GM12878 (cell line): Measurements from ENCODE around the gene QSOX2. TPM values are rescaled to one million over a fixed set of nuclear protein-coding genes. Genes with fewer than 3 reads are reported as not detected.

Experiments used
- ATAC-seq: fragments of 200-7000 bp; cut with Tn5 transposase; 3 replicates; pipeline ENCODE4 v1.9.1; 2020; ENCODE audit warnings: mild to moderate bottlenecking, moderate library complexity
- BruUV-seq: library from RNA; stranded (reverse); fragments of 400-500 nt; replicated peaks from 2 replicates; lab custom pipeline; 2021; lab: Mats Ljungman, UMichigan
- CTCF ChIA-PET: fragments of 300-600 bp; sonication (Branson Sonifier 250); formaldehyde crosslinking; extraction: SDS; loops from one replicate; lab custom pipeline; 2021; ENCODE audit warnings: inconsistent platforms; lab: Yijun Ruan, JAX
- POLR2A ChIA-PET: fragments of 350-600 bp; formaldehyde crosslinking; extraction: SDS; loops from one replicate; lab custom pipeline; 2021; ENCODE audit warnings: inconsistent platforms; lab: Charles Lee
- RAD21 ChIA-PET: fragments of 300-600 bp; sonication (Branson Sonifier 250); formaldehyde crosslinking; loops from one replicate; lab custom pipeline; 2023; ENCODE audit warnings: antibody characterized with exemption; ENCODE audit not compliant: unreplicated experiment; lab: Charles Lee
- SMC1A ChIA-PET: fragments of 300-600 bp; sonication (Branson Sonifier 250); formaldehyde crosslinking; loops from one replicate; lab custom pipeline; 2023; ENCODE audit not compliant: unreplicated experiment, uncharacterized antibody; lab: Charles Lee
- DNase-seq: peaks from one replicate; pipeline ENCODE4 v3.0.0-alpha.2; 2011; ENCODE audit warnings: low read depth, low spot score
- FAIRE-seq: peaks from 3 replicates; lab custom pipeline; 2011; peaks lifted over from hg19 to GRCh38; lab: Jason Lieb, UNC
- H2AFZ ChIP-seq: 2 replicates; pipeline ENCODE4 v1.6.0; 2011; ENCODE audit warnings: low read depth, low read length, control low read depth; ENCODE audit not compliant: control insufficient read depth
- H3K27ac ChIP-seq: 2 replicates; pipeline ENCODE4 v1.5.1; 2011; ENCODE audit warnings: control low read depth; ENCODE audit not compliant: control insufficient read depth, insufficient read depth
- H3K27me3 ChIP-seq, 2 experiments: replicated peaks in 1 of 2; 2 replicates each; pipeline versions ENCODE4 v1.6.0 to v1.6.1; 2011; ENCODE audit warnings: low read length in 1 of 2; ENCODE audit not compliant: control insufficient read depth in 2 of 2, insufficient read depth in 2 of 2
- H3K36me3 ChIP-seq, 2 experiments: 2 replicates each; pipeline ENCODE4 v1.5.1; 2011; ENCODE audit warnings: low read length in 1 of 2; ENCODE audit not compliant: control insufficient read depth in 2 of 2, insufficient read depth in 2 of 2
- H3K4me1 ChIP-seq: 2 replicates; pipeline ENCODE4 v1.6.1; 2011; ENCODE audit warnings: mild to moderate bottlenecking, low read length, moderate library complexity, mixed read lengths; ENCODE audit not compliant: control insufficient read depth, insufficient read depth
- H3K4me2 ChIP-seq: 2 replicates; pipeline ENCODE4 v1.6.0; 2011; ENCODE audit warnings: control low read depth; ENCODE audit not compliant: control insufficient read depth, insufficient read depth
- H3K4me3 ChIP-seq: fragments of 200-600 bp; sonication (generic); 2 replicates; pipeline ENCODE4 v1.5.1; 2016
- H3K79me2 ChIP-seq: 2 replicates; pipeline ENCODE4 v1.6.0; 2011; ENCODE audit warnings: low read length; ENCODE audit not compliant: control insufficient read depth, insufficient read depth
- H3K9ac ChIP-seq: 2 replicates; pipeline ENCODE4 v1.8.0; 2011; ENCODE audit warnings: low read length, control low read depth, mixed read lengths; ENCODE audit not compliant: control insufficient read depth, insufficient read depth
- H3K9me3 ChIP-seq: replicated peaks from 3 replicates; pipeline ENCODE4 v1.5.1; 2011; ENCODE audit warnings: mild to moderate bottlenecking, low read length; ENCODE audit not compliant: control insufficient read depth, insufficient read depth
- H4K20me1 ChIP-seq: 2 replicates; pipeline ENCODE4 v1.6.0; 2011; ENCODE audit not compliant: control insufficient read depth, insufficient read depth
- BACH1 ChIP-seq: fragments of 450-650 bp; IDR thresholded peaks from 2 replicates; pipeline ENCODE4 v1.6.1; 2017; ENCODE audit warnings: mild to moderate bottlenecking, borderline replicate concordance
- BCLAF1 ChIP-seq: fragments of 450-650 bp; IDR thresholded peaks from 2 replicates; pipeline ENCODE4 v1.6.1; 2017; ENCODE audit warnings: antibody characterized with exemption, mild to moderate bottlenecking, moderate library complexity
- EGR1 ChIP-seq, 2 experiments: IDR thresholded peaks; 1 replicate in 1 of 2; 2 replicates in 1 of 2; pipeline ENCODE4 v1.6.1; 2011 to 2012; ENCODE audit warnings: low read depth in 2 of 2, low read length in 2 of 2, borderline replicate concordance in 1 of 2, mild to moderate bottlenecking in 1 of 2, moderate library complexity in 1 of 2
- FOS ChIP-seq: IDR thresholded peaks from 3 replicates; pipeline ENCODE4 v1.6.1; 2011; ENCODE audit warnings: borderline replicate concordance; ENCODE audit not compliant: insufficient read length; ENCODE audit errors: extremely low read depth
- HDAC2 ChIP-seq: fragments of 200-600 bp; sonication (generic); IDR thresholded peaks from 2 replicates; pipeline ENCODE4 v1.6.1; 2017
- KDM1A ChIP-seq: fragments of 200-600 bp; sonication (generic); IDR thresholded peaks from 2 replicates; pipeline ENCODE4 v1.6.1; 2016; ENCODE audit warnings: borderline replicate concordance
- RAD51 ChIP-seq: fragments of 450-650 bp; IDR thresholded peaks from 2 replicates; pipeline ENCODE4 v1.6.1; 2016; ENCODE audit warnings: moderate library complexity, mild to moderate bottlenecking, inconsistent platforms
- RELA ChIP-seq: fragments of 450-650 bp; IDR thresholded peaks from 2 replicates; pipeline ENCODE4 v1.8.0; 2014; ENCODE audit warnings: borderline replicate concordance; ENCODE audit not compliant: partially characterized antibody
- SIX5 ChIP-seq: IDR thresholded peaks from 2 replicates; pipeline ENCODE4 v1.6.1; 2011; ENCODE audit warnings: mild to moderate bottlenecking, low read depth, low read length, moderate library complexity; ENCODE audit not compliant: severe bottlenecking
- SUZ12 ChIP-seq: fragments of 200-600 bp; sonication (generic); IDR thresholded peaks from one replicate; pipeline ENCODE4 v1.6.1; 2018; ENCODE audit warnings: antibody characterized with exemption, mild to moderate bottlenecking; ENCODE audit not compliant: unreplicated experiment
- TCF3 ChIP-seq: IDR thresholded peaks from 2 replicates; pipeline ENCODE4 v1.6.1; 2012; ENCODE audit warnings: low read depth, mild to moderate bottlenecking, low read length, borderline replicate concordance; ENCODE audit not compliant: insufficient read depth
- YY1 ChIP-seq: IDR thresholded peaks from 2 replicates; pipeline ENCODE4 v1.6.1; 2011; ENCODE audit warnings: low read depth, mild to moderate bottlenecking, low read length
- WGBS: methylation state at CpG from one replicate; pipeline ENCODE4 v1.1.6; 2016; ENCODE audit warnings: low lambda C conversion rate; ENCODE audit not compliant: insufficient replicate concordance, insufficient coverage; ENCODE audit errors: missing lambda C conversion rate; 5-methylcytosine and 5-hydroxymethylcytosine counted together
- in situ Hi-C: fragments of 300-500 bp; cut with MboI; formaldehyde crosslinking; loops from 9 replicates; pipeline ENCODE4 v1.14.3; 2018; ENCODE audit warnings: mixed read lengths
- intact Hi-C: fragments of 100-400 bp; cut with micrococcal nuclease; formaldehyde crosslinking; loops from one replicate; pipeline ENCODE4 v1.14.2; 2022; ENCODE audit not compliant: unreplicated experiment
- polyA plus RNA-seq, 11 experiments: library from polyadenylated mRNA; depleted of rRNA in 4 of 11; unstranded in 6 of 11; stranded (reverse) in 5 of 11; fragments of >200 nt; fragmentation: Nextera tagmentation in 4 of 11; fragmentation: Illumina TruSeq in 1 of 11; extraction: Ambion mirVana in 4 of 11; extraction: Trizol in 1 of 11; gene quantifications; 1 replicate in 1 of 11; 2 replicates in 10 of 11; pipeline versions ENCODE4 v1.2.1 to v1.2.3, GENCODE V29; 2011 to 2016; ENCODE audit warnings: inconsistent platforms in 2 of 11, missing spikeins in 2 of 11, low read depth in 1 of 11
- total RNA-seq, 4 experiments: library from RNA; depleted of rRNA in 3 of 4; stranded (reverse); fragments of >200 nt in 3 of 4; fragmentation: Illumina TruSeq in 1 of 4; extraction: Trizol in 1 of 4; gene quantifications; 2 replicates each; pipeline versions ENCODE4 v1.2.1 to v1.2.3, GENCODE V29; 2013 to 2021
- TF ChIP-seq, protein P1 (sequence below): fragments of 450-650 bp; IDR thresholded peaks from 2 replicates; pipeline ENCODE4 v1.6.1; 2016; ENCODE audit warnings: mild to moderate bottlenecking

QSOX2 gene
- total and polyA plus RNA-seq, 10 of the 15 experiments (the other 5 are each of a cell fraction or from before 2014, with no cell fraction given): 0.34 to 16.1 (median 8.2) TPM

GRCh38 chr9:136276716-136277115 is 31.1 kb upstream of the QSOX2 start (continued):
- TF ChIP-seq HDAC2 (no peak), RELA (no peak), YY1 (no peak), EGR1 (IDR thresholded peaks at IDR 0.05; ENCODE audit: borderline replicate concordance in 1 of 2, low read depth in 2 of 2, low read length in 2 of 2) (no peak), FOS (no peak)
- TF ChIP-seq, all 136 proteins: peak for 0

DNA sequence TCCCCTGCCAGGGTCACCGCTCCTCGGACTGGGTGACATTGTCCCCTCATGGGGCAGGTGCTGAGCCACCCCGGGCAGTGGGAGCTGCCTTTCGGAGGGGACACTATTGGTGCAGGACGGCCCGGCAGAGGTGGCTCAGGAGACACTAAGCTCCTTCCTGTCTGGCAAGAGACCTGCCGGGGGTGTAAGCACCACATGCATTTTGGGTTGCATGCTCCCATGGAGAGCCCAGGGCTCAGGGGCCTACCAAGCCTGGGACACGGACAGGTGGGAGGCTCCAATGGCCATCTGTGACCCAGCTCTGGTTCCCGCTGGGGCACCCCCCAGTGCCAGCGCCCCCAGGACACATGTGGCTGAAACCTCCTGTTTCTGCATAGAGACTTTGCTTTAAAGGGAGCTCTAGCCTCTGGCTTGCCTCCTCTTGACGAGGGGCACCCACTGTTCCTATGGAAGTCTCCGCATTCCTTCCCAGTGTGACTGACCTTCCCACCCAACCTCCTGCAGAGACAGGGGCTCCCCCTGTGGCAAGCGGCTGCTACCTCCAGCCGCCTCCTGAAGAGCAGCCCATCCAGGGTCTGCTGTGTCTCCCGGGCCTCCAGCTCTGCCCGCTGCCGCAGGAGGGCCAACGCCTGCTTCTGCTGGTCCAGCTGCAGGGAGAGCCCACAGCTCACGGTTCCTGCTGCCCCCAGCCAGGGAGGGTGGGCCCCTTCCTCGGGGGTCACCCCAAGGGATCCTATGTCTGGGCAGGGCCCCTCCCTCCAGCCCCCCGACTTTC is 30.2 kb upstream of the QSOX2 start:
- Histone ChIP-seq H3K4me1 (no peaks in the 10 kb centered on the region), H4K20me1 (no peaks in the 10 kb centered on the region), H3K4me2 (no peak overlapping the region), H3K27ac (no peak overlapping the region), H3K9me3 (no peaks in the 10 kb centered on the region), H3K36me3 (no peaks in the 10 kb centered on the region), H2AFZ (no peak overlapping the region), H3K27me3 (peaks cover 0 to 2% of the 10 kb centered on the region in 2 experiments; a peak in 2 of 4 replicates), H3K79me2 (no peaks in the 10 kb centered on the region), H3K4me3 (no peak overlapping the region), H3K9ac (no peak overlapping the region)
- FAIRE-seq (no peak), ATAC-seq (no peak), DNase-seq (no peak)
- ChIA-PET SMC1A (no interaction called here), RAD21 (interaction anchor here (1.1 kb wide), 1 partner anchor 9 kb away, joined by 3 read pairs; no protein-coding TSS in a partner anchor), POLR2A (no interaction called here), CTCF (interaction anchor here (1.7 kb wide), 1 partner anchor 9 kb away, joined by 4 read pairs; no protein-coding TSS in a partner anchor)
- 21% methylated on average over 20 of the region's 21 CpGs for WGBS
- TF ChIP-seq BACH1 (no peak), SUZ12 (no peak), RAD51 (no peak), SIX5 (no peak), BCLAF1 (no peak), TCF3 (no peak), KDM1A (no peak)
- TF ChIP-seq, protein P1, sequence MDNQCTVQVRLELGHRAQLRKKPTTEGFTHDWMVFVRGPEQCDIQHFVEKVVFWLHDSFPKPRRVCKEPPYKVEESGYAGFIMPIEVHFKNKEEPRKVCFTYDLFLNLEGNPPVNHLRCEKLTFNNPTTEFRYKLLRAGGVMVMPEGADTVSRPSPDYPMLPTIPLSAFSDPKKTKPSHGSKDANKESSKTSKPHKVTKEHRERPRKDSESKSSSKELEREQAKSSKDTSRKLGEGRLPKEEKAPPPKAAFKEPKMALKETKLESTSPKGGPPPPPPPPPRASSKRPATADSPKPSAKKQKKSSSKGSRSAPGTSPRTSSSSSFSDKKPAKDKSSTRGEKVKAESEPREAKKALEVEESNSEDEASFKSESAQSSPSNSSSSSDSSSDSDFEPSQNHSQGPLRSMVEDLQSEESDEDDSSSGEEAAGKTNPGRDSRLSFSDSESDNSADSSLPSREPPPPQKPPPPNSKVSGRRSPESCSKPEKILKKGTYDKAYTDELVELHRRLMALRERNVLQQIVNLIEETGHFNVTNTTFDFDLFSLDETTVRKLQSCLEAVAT: no peak
- intact Hi-C loops: no loop called here
- no TSS peak for BruUV-seq
- in situ Hi-C loops: no loop called here
